ENCODE data around the gene CHCHD3. TPM values are rescaled to one million over a fixed set of nuclear protein-coding genes. Genes with fewer than 3 reads are reported as not detected.

The CHCHD3 gene
- total RNA-seq, 1 experiment from 2014 or later = 83.5 TPM

DNA sequence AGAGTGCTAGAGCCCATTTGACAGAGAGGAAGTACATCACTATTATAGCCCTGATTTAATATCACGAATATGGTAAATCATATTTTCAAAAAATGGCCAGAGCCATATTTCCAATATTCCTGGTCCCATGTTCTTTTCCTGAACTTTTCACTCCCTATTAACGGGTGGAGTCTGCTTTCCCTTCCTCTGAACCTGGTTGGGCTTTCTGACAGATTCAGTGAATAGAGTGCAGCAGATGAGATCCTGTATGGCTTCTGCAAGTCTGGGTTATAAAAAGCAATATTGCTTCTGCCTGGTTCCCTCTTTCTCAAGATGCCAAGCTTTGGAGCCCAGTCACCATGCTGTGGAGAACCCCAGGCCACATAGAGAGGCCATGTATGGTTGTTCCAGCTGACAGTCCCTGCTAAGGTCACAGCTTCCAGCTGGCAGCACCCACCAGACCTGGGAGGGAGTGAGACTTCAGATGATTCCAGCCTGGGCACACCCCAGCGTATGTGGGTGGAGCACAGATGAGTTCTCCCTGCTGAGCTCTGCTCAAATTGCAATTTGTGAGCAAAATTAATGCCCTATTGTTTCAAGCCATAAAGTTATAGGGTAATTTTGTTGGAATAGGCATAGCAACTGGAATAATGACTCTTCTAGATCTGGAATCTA lies 17.9 kb upstream of the CHCHD3 start:
- Histone ChIP-seq H2AFZ (ENCODE audit: low read length) (no peak overlapping the region), H3K4me2 (ENCODE audit: low read depth, low read length, poor library complexity, severe bottlenecking) (no peak overlapping the region), H3K79me2 (ENCODE audit: low read length) (no peaks in the 10 kb centered on the region), H3K4me1 (ENCODE audit: low read length) (no peaks in the 10 kb centered on the region; the same call in 1 of the 2 replicates), H3K9ac (ENCODE audit: low read length) (no peak overlapping the region), H3K9me2 (replicated peaks; ENCODE audit: insufficient read depth, low read length) (no peaks in the 10 kb centered on the region), H3K36me3 (ENCODE audit: insufficient read depth, low read length) (no peaks in the 10 kb centered on the region), H3K27ac (ENCODE audit: low read length) (no peak overlapping the region), H4K20me1 (ENCODE audit: insufficient read depth, low read depth, low read length) (no peaks in the 10 kb centered on the region; the same call in 1 of the 2 replicates), H3K9me3 (ENCODE audit: low read length) (no peaks in the 10 kb centered on the region), H3K27me3 (ENCODE audit: low read length) (0 out of 2 replicates have a peak, but pooled peaks cover 2% of the 10 kb centered on the region), H3K4me3 (ENCODE audit: low read length) (no peak overlapping the region)
- no peak for DNase-seq

DNA sequence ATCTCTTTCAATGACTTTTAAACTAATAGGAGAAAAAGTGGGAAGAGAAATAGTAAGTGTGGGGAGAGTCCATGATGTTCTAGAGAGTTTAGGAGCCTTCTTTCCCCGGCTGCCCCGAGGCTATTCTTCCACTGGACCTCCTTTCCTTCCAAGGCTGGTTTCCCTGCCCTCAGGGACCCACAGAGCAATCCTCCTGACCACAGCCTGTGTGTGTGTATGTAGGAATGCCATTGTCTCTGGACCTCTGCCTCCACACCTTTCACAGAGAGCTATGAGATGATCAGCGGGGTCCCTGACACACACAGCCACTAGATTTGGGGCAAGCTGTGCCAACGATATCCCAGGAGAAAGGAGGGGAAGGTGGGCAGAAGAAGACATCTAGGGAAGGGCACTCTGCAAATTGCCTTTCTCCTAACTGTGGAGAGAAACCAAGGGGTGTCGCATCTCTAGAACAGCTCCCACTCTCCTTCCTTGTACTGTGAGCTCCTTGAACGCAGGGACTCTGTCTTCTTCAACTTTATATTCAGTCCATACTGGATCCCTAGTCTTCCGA lies 13.3 kb upstream of the CHCHD3 start:
- Histone ChIP-seq H3K79me2 (ENCODE audit: low read length) (no peaks in the 10 kb centered on the region), H4K20me1 (ENCODE audit: insufficient read depth, low read depth, low read length) (no peaks in the 10 kb centered on the region; the same call in 1 of the 2 replicates), H3K4me2 (ENCODE audit: low read depth, low read length, poor library complexity, severe bottlenecking) (no peak overlapping the region), H3K9ac (ENCODE audit: low read length) (no peak overlapping the region), H3K4me3 (ENCODE audit: low read length) (no peak overlapping the region), H3K9me2 (replicated peaks; ENCODE audit: insufficient read depth, low read length) (no peaks in the 10 kb centered on the region), H3K27ac (ENCODE audit: low read length) (no peak overlapping the region), H3K27me3 (ENCODE audit: low read length) (0 out of 2 replicates have a peak, but pooled peaks cover 2% of the 10 kb centered on the region), H3K9me3 (ENCODE audit: low read length) (no peaks in the 10 kb centered on the region), H3K4me1 (ENCODE audit: low read length) (no peaks in the 10 kb centered on the region; the same call in 1 of the 2 replicates), H3K36me3 (ENCODE audit: insufficient read depth, low read length) (no peaks in the 10 kb centered on the region), H2AFZ (ENCODE audit: low read length) (no peak overlapping the region)
- DNase-seq = no peak

DNA sequence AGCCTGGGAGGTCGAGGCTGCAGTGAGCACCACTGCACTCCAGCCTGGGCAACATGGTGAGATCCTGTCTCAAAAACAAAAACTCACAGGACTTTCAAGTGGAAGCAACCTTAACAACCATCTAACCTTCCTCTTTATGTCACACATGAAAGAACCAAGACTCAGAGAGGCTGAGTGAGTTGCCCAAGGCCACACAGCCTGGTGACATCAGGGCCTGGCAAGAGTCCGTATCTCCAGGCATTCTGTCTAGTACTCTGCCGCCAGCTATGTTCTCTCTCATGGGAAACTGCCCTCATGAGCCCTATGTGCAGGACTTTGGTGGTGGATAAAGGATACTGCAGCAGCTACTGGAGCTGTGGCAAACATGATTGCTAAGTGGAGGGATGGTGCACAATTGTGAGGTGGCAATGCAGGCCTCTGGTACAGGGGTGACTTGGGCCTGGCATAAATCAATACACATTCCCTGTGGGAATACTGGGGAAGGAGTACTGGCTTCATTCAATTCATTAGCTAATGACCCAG lies 10.1 kb upstream of the CHCHD3 start:
- Histone ChIP-seq H3K36me3 (ENCODE audit: insufficient read depth, low read length) (no peaks in the 10 kb centered on the region), H3K4me2 (ENCODE audit: low read depth, low read length, poor library complexity, severe bottlenecking) (no peak overlapping the region), H3K9ac (ENCODE audit: low read length) (no peak overlapping the region), H3K9me3 (ENCODE audit: low read length) (no peaks in the 10 kb centered on the region), H3K27me3 (ENCODE audit: low read length) (0 out of 2 replicates have a peak, but pooled peaks cover 2% of the 10 kb centered on the region), H3K4me1 (ENCODE audit: low read length) (no peaks in the 10 kb centered on the region), H4K20me1 (ENCODE audit: insufficient read depth, low read depth, low read length) (no peaks in the 10 kb centered on the region), H3K79me2 (ENCODE audit: low read length) (no peaks in the 10 kb centered on the region), H3K27ac (ENCODE audit: low read length) (no peak overlapping the region), H3K9me2 (replicated peaks; ENCODE audit: insufficient read depth, low read length) (no peaks in the 10 kb centered on the region), H3K4me3 (ENCODE audit: low read length) (no peak overlapping the region), H2AFZ (ENCODE audit: low read length) (no peak overlapping the region)
- DNase-seq = no peak

DNA sequence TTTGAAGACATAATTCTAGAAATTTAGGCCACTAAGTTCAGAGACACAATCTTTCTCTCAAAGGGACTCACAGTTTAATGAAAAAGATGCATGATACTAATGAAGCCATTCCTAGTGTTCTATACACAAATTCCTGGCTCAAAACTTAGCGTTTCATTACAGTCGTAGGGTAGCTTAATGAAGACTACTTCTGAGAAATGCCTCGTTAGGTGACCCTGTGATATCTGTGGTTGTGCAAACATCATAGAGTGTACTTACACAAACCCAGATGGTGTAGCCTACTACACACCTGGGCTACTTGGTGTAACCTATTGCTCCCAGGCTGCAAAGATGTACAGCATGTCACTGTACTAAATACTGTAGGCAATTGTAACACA lies 488 bp upstream of the CHCHD3 start:
- H3K9ac ChIP-seq (ENCODE audit: low read length) = no peak overlapping the region

DNA sequence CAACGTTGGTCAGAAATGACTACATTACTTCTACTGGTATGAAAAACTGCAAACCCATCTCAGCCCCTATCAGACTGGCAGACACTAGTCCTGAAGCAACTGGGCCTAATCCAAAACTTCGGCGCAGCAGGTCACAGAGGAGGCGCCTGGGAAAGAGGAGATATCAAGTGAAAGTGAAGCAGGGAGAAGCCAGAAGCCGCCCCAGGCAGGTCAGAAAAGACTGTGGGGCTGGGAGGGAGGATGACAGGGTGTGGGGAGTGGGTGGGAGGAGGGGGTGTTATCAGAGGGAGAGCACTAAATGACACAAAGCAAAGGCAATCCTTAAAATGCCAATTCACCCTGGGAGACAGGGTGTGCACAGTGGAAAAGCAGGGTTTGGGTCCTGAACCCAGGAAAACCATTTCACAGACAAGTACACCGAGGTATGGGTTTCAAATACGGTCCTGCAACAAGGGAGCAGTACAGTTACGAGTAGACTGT lies 731 bp downstream of the CHCHD3 start:
- Histone ChIP-seq H3K4me3 (ENCODE audit: low read length) (peak overlapping the region; percentile 83), H3K36me3 (ENCODE audit: insufficient read depth, low read length) (peaks cover 24% of the 10 kb centered on the region), H3K27ac (ENCODE audit: low read length) (no peak overlapping the region; the same call in 1 of the 2 replicates), H3K9me2 (replicated peaks; ENCODE audit: insufficient read depth, low read length) (no peaks in the 10 kb centered on the region), H3K4me2 (ENCODE audit: low read depth, low read length, poor library complexity, severe bottlenecking) (peak overlapping the region; percentile 78), H3K9me3 (ENCODE audit: low read length) (no peaks in the 10 kb centered on the region), H3K9ac (ENCODE audit: low read length) (peak overlapping the region; percentile 82), H4K20me1 (ENCODE audit: insufficient read depth, low read depth, low read length) (peaks cover 27% of the 10 kb centered on the region), H3K4me1 (ENCODE audit: low read length) (peaks cover 21% of the 10 kb centered on the region), H3K79me2 (ENCODE audit: low read length) (peaks cover 58% of the 10 kb centered on the region), H2AFZ (ENCODE audit: low read length) (no peak overlapping the region), H3K27me3 (ENCODE audit: low read length) (no peaks in the 10 kb centered on the region)
- peak; percentile 48 for DNase-seq

More for the DNA sequence above, 488 bp upstream of the CHCHD3 start:
- H3K36me3 ChIP-seq (ENCODE audit: insufficient read depth, low read length) = peaks cover 20% of the 10 kb centered on the region
- H3K9me2 ChIP-seq (replicated peaks; ENCODE audit: insufficient read depth, low read length) = no peaks in the 10 kb centered on the region
- H3K9me3 ChIP-seq (ENCODE audit: low read length) = no peaks in the 10 kb centered on the region
- H3K27ac ChIP-seq (ENCODE audit: low read length) = no peak overlapping the region
- H3K79me2 ChIP-seq (ENCODE audit: low read length) = peaks cover 45% of the 10 kb centered on the region
- peak overlapping the region; percentile 32 for H3K4me2 ChIP-seq (ENCODE audit: low read depth, low read length, poor library complexity, severe bottlenecking)
- no peak for DNase-seq
- H4K20me1 ChIP-seq (ENCODE audit: insufficient read depth, low read depth, low read length) = peaks cover 27% of the 10 kb centered on the region
- H3K4me3 ChIP-seq (ENCODE audit: low read length) = peak overlapping the region; percentile 23; the same call in 1 of the 2 replicates
- H3K4me1 ChIP-seq (ENCODE audit: low read length) = peaks cover 21% of the 10 kb centered on the region
- peak overlapping the region; percentile 80 for H2AFZ ChIP-seq (ENCODE audit: low read length)
- no peaks in the 10 kb centered on the region for H3K27me3 ChIP-seq (ENCODE audit: low read length)

DNA sequence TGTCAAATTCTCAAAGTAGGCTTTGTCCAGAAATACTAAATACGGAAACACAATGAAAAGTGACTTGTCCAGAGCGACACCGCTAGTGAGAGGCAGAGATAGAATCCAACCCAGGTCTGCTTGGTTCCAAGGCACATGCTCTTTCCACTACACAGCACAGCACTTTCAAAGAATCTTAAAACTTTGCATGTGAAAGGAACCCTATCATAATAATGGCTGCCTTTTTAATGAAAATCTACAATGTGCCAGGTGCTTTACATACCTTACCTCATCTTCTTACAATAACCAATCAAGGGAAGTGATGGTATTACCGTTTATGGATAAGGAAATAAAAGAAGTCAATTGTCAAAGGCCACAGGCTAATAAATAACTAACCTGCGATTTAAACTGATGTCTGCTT lies 2.6 kb downstream of the CHCHD3 start:
- Histone ChIP-seq H3K9ac (ENCODE audit: low read length) (peak overlapping the region; percentile 4; the same call in 1 of the 2 replicates), H3K4me2 (ENCODE audit: low read depth, low read length, poor library complexity, severe bottlenecking) (peak overlapping the region; percentile 78), H3K79me2 (ENCODE audit: low read length) (peaks cover 76% of the 10 kb centered on the region), H3K9me3 (ENCODE audit: low read length) (no peaks in the 10 kb centered on the region), H2AFZ (ENCODE audit: low read length) (no peak overlapping the region), H3K36me3 (ENCODE audit: insufficient read depth, low read length) (peaks cover 31% of the 10 kb centered on the region), H3K9me2 (replicated peaks; ENCODE audit: insufficient read depth, low read length) (no peaks in the 10 kb centered on the region), H4K20me1 (ENCODE audit: insufficient read depth, low read depth, low read length) (peaks cover 28% of the 10 kb centered on the region), H3K27ac (ENCODE audit: low read length) (no peak overlapping the region), H3K27me3 (ENCODE audit: low read length) (no peaks in the 10 kb centered on the region), H3K4me1 (ENCODE audit: low read length) (peaks cover 21% of the 10 kb centered on the region), H3K4me3 (ENCODE audit: low read length) (peak overlapping the region; percentile 83; the same call in 1 of the 2 replicates)
- DNase-seq = no peak

DNA sequence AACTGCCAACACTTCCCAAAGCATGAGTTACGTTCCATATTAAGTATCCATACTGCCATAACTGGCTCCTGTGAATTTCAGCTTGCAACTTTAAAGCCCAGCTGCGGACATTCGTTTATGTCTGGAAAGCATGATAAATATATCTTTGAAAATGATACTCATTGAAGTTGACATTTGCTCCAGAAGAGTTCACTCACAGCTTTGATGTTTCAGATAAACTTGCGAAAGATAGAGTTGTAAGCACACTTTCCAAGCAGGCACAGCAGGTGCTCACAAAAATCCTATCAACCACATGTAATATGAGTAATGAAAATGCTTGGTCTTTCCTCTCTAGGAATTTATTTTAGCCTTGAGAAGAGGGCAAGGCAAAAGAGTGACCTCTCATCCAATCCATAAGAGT lies 4.5 kb downstream of the CHCHD3 start:
- Histone ChIP-seq H2AFZ (ENCODE audit: low read length) (no peak overlapping the region), H3K79me2 (ENCODE audit: low read length) (peaks cover 94% of the 10 kb centered on the region), H3K4me3 (ENCODE audit: low read length) (no peak overlapping the region), H3K4me1 (ENCODE audit: low read length) (peaks cover 19% of the 10 kb centered on the region), H3K9ac (ENCODE audit: low read length) (no peak overlapping the region), H3K4me2 (ENCODE audit: low read depth, low read length, poor library complexity, severe bottlenecking) (no peak overlapping the region), H3K9me2 (replicated peaks; ENCODE audit: insufficient read depth, low read length) (no peaks in the 10 kb centered on the region), H3K27ac (ENCODE audit: low read length) (no peak overlapping the region), H3K27me3 (ENCODE audit: low read length) (no peaks in the 10 kb centered on the region), H3K36me3 (ENCODE audit: insufficient read depth, low read length) (peaks cover 31% of the 10 kb centered on the region), H4K20me1 (ENCODE audit: insufficient read depth, low read depth, low read length) (peaks cover 34% of the 10 kb centered on the region), H3K9me3 (ENCODE audit: low read length) (no peaks in the 10 kb centered on the region)
- DNase-seq = no peak

DNA sequence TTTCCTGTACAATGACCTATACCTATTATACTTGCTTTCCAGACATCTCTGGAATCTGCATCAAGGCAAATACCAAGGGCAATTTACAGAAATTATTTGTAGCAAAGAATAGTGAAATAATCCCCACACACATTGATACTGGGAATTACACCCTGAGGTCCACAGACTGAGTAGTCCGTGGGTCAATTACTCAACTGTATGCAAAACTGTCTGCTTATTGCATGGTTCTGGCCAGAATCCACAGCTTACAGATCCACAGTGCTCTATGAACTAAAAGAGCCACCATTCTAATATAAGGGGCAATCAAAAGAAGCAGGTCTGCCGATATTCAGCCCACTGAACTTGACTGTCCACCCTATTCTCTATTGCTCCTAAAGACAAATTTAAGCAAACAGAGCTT lies 5.7 kb downstream of the CHCHD3 start:
- Histone ChIP-seq H3K9me2 (replicated peaks; ENCODE audit: insufficient read depth, low read length) (no peaks in the 10 kb centered on the region), H2AFZ (ENCODE audit: low read length) (no peak overlapping the region), H3K9ac (ENCODE audit: low read length) (no peak overlapping the region), H3K27me3 (ENCODE audit: low read length) (no peaks in the 10 kb centered on the region), H3K9me3 (ENCODE audit: low read length) (no peaks in the 10 kb centered on the region), H3K36me3 (ENCODE audit: insufficient read depth, low read length) (peaks cover 31% of the 10 kb centered on the region), H4K20me1 (ENCODE audit: insufficient read depth, low read depth, low read length) (peaks cover 29% of the 10 kb centered on the region), H3K79me2 (ENCODE audit: low read length) (peaks cover 98% of the 10 kb centered on the region), H3K4me3 (ENCODE audit: low read length) (no peak overlapping the region), H3K27ac (ENCODE audit: low read length) (no peak overlapping the region), H3K4me2 (ENCODE audit: low read depth, low read length, poor library complexity, severe bottlenecking) (no peak overlapping the region), H3K4me1 (ENCODE audit: low read length) (peaks cover 18% of the 10 kb centered on the region)
- DNase-seq = no peak
